Measurements from ENCODE around the gene CHST4. TPM values are rescaled to one million over a fixed set of nuclear protein-coding genes. Genes with fewer than 3 reads are reported as not detected.

The CHST4 gene
- total RNA-seq, 3 donors from 2014 or later: 0.59 to 1.3 (median 0.66) TPM

DNA sequence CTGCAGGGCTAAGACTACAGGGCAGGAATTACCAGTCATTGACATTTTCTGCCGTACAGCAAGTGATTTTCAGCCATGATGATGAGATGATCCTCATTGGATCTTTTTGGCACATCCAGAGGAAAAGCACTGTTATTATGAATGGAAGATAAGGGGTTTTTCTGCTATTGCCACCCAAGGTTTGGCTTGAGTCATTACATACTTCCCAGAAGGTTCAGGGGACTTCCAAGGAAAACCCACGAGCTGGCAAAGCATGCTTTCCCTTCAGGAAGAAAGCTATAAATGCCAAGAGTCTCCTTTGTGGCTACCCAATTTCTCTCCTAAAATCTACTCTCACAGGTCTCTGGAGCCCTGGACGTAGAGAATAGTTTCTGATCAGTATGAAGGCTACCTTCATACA, 6.1 kb downstream of the CHST4 start:
- Histone ChIP-seq H3K27ac (no peak overlapping the region), H3K4me1 (no peaks in the 10 kb centered on the region), H3K4me3 (no peak overlapping the region), H3K9me3 (no peaks in the 10 kb centered on the region), H3K36me3 (no peaks in the 10 kb centered on the region), H3K27me3 (no peaks in the 10 kb centered on the region)
- DNase-seq (ENCODE audit: low spot score in 2 of 2): no peak
- no peak for TF ChIP-seq POLR2A (IDR thresholded peaks at IDR 0.05)
- TF ChIP-seq POLR2AphosphoS5 (IDR thresholded peaks at IDR 0.05): no peak
- no peak for TF ChIP-seq CTCF (IDR thresholded peaks at IDR 0.05)
- intact Hi-C loops (cut with DNase I; ENCODE audit: low total_unique reads): no loop called here

DNA sequence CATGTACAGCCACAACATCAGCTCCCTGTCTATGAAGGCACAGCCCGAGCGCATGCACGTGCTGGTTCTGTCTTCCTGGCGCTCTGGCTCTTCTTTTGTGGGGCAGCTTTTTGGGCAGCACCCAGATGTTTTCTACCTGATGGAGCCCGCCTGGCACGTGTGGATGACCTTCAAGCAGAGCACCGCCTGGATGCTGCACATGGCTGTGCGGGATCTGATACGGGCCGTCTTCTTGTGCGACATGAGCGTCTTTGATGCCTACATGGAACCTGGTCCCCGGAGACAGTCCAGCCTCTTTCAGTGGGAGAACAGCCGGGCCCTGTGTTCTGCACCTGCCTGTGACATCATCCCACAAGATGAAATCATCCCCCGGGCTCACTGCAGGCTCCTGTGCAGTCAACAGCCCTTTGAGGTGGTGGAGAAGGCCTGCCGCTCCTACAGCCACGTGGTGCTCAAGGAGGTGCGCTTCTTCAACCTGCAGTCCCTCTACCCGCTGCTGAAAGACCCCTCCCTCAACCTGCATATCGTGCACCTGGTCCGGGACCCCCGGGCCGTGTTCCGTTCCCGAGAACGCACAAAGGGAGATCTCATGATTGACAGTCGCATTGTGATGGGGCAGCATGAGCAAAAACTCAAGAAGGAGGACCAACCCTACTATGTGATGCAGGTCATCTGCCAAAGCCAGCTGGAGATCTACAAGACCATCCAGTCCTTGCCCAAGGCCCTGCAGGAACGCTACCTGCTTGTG, 10.7 kb downstream of the CHST4 start:
- intact Hi-C loops (cut with DNase I; ENCODE audit: low total_unique reads): no loop called here
- TF ChIP-seq POLR2A (IDR thresholded peaks at IDR 0.05) (no peak), CTCF (IDR thresholded peaks at IDR 0.05) (no peak), POLR2AphosphoS5 (IDR thresholded peaks at IDR 0.05) (no peak)
- no peaks in the 10 kb centered on the region for H3K4me1 ChIP-seq
- H3K27me3 ChIP-seq: no peaks in the 10 kb centered on the region
- H3K9me3 ChIP-seq: no peaks in the 10 kb centered on the region
- no peak for DNase-seq (ENCODE audit: low spot score in 2 of 2)
- H3K4me3 ChIP-seq: no peak overlapping the region
- no peaks in the 10 kb centered on the region for H3K36me3 ChIP-seq
- H3K27ac ChIP-seq: no peak overlapping the region

DNA sequence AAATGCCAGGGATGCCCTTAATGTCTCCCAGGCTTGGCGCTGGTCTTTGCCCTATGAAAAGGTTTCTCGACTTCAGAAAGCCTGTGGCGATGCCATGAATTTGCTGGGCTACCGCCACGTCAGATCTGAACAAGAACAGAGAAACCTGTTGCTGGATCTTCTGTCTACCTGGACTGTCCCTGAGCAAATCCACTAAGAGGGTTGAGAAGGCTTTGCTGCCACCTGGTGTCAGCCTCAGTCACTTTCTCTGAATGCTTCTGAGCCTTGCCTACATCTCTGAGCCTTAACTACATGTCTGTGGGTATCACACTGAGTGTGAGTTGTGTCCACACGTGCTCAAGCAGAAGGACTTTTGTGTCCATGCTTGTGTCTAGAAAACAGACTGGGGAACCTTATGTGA, 11.4 kb downstream of the CHST4 start:
- Histone ChIP-seq H3K27me3 (no peaks in the 10 kb centered on the region), H3K36me3 (no peaks in the 10 kb centered on the region), H3K4me3 (no peak overlapping the region), H3K4me1 (no peaks in the 10 kb centered on the region), H3K27ac (no peak overlapping the region), H3K9me3 (no peaks in the 10 kb centered on the region)
- TF ChIP-seq CTCF (IDR thresholded peaks at IDR 0.05) (peak in 2 of 3 donors; percentile 41 to 43), POLR2AphosphoS5 (IDR thresholded peaks at IDR 0.05) (no peak), POLR2A (IDR thresholded peaks at IDR 0.05) (no peak)
- DNase-seq (ENCODE audit: low spot score in 2 of 2): no peak
- intact Hi-C loops (cut with DNase I; ENCODE audit: low total_unique reads): no loop called here

- intact Hi-C loops (cut with DNase I; ENCODE audit: low total_unique reads): no loop called here
- no peak for TF ChIP-seq POLR2AphosphoS5 (IDR thresholded peaks at IDR 0.05)
- TF ChIP-seq POLR2A (IDR thresholded peaks at IDR 0.05): no peak
- TF ChIP-seq CTCF (IDR thresholded peaks at IDR 0.05): no peak
- DNase-seq (ENCODE audit: low spot score in 2 of 2): no peak
These were observed 16.2 kb downstream of the CHST4 start for GRCh38 chr16:71542377-71542776.

DNA sequence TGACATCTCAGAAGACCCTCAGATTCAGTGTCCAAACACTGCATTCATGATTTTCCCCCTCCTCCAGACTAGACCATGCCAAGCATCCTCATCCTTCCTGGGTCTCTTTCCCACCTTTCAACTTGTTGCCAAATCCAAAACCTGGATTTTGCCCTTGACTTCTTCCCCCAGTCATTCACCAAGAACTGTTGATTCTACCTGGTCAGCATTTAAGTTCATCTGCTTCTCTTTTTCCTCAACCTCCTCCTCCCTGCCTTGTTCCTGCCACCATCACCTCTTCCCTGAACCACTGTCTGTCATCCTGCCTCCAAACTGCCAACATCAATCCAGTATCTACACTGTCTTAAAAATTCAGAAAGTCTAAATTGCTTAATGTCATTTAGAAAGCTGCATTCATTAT, 20.9 kb downstream of the CHST4 start:
- no peaks in the 10 kb centered on the region for H3K4me1 ChIP-seq
- H3K27me3 ChIP-seq: no peaks in the 10 kb centered on the region
- H3K9me3 ChIP-seq: no peaks in the 10 kb centered on the region
- no peaks in the 10 kb centered on the region for H3K36me3 ChIP-seq
- intact Hi-C loops (cut with DNase I; ENCODE audit: low total_unique reads): no loop called here
- TF ChIP-seq CTCF (IDR thresholded peaks at IDR 0.05): no peak
- TF ChIP-seq POLR2A (IDR thresholded peaks at IDR 0.05): no peak
- TF ChIP-seq POLR2AphosphoS5 (IDR thresholded peaks at IDR 0.05): no peak
- no peak for DNase-seq (ENCODE audit: low spot score in 2 of 2)
- H3K4me3 ChIP-seq: no peak overlapping the region
- no peak overlapping the region for H3K27ac ChIP-seq

More at GRCh38 chr16:71542377-71542776, 16.2 kb downstream of the CHST4 start:
- Histone ChIP-seq H3K4me1 (no peaks in the 10 kb centered on the region), H3K27me3 (no peaks in the 10 kb centered on the region), H3K36me3 (no peaks in the 10 kb centered on the region), H3K27ac (no peak overlapping the region), H3K9me3 (no peaks in the 10 kb centered on the region), H3K4me3 (no peak overlapping the region)

Data from breast epithelium (tissue), 4 donors.